SK-N-SH treated with all-trans-retinoic acid at 6 μM for 48 hours (cell line): Measurements from ENCODE around the gene POP4.

Experiments used
- ATAC-seq: fragments of 200-7000 bp; cut with Tn5 transposase; 3 replicates; pipeline ENCODE4 v1.9.1; 2020; ENCODE audit warnings: mild to moderate bottlenecking, moderate library complexity
- ARNTL ChIP-seq: fragments of 450-650 bp; formaldehyde crosslinking; IDR thresholded peaks from 2 replicates; pipeline ENCODE4 v1.5.0; 2020; ENCODE audit warnings: low read depth, mild to moderate bottlenecking, moderate library complexity, borderline replicate concordance
- BACH2 ChIP-seq: fragments of 250-450 bp; sonication (Bioruptor Pico); IDR thresholded peaks from 2 replicates; pipeline ENCODE4 v1.9.0; 2021; ENCODE audit warnings: mild to moderate bottlenecking, borderline replicate concordance
- CREB5 ChIP-seq: fragments of 250-450 bp; sonication (Bioruptor Pico); IDR thresholded peaks from 2 replicates; pipeline ENCODE4 v1.5.1; 2020; ENCODE audit warnings: low read depth, mild to moderate bottlenecking, moderate library complexity
- CSDC2 ChIP-seq: fragments of 250-450 bp; sonication (Bioruptor Pico); IDR thresholded peaks from 2 replicates; pipeline ENCODE4 v1.5.0; 2020; ENCODE audit warnings: mild to moderate bottlenecking, moderate library complexity
- ESRRG ChIP-seq: fragments of 250-450 bp; sonication (Bioruptor Pico); IDR thresholded peaks from 2 replicates; pipeline ENCODE4 v1.6.1; 2021; ENCODE audit warnings: mild to moderate bottlenecking
- GLIS3 ChIP-seq: fragments of 250-450 bp; sonication (Bioruptor Pico); IDR thresholded peaks from 2 replicates; pipeline ENCODE4 v1.5.0; 2020; ENCODE audit warnings: mild to moderate bottlenecking, moderate library complexity
- ISL1 ChIP-seq: fragments of 250-450 bp; sonication (Bioruptor Pico); IDR thresholded peaks from 2 replicates; pipeline ENCODE4 v2.1.2; 2022; ENCODE audit warnings: mild to moderate bottlenecking, moderate library complexity
- OSR1 ChIP-seq: fragments of 250-450 bp; sonication (Bioruptor Pico); IDR thresholded peaks from 2 replicates; pipeline ENCODE4 v1.8.0; 2022; ENCODE audit warnings: moderate library complexity, mild to moderate bottlenecking, inconsistent platforms
- PATZ1 ChIP-seq: fragments of 250-450 bp; sonication (Bioruptor Pico); IDR thresholded peaks from 2 replicates; pipeline ENCODE4 v1.8.0; 2020; ENCODE audit warnings: mild to moderate bottlenecking, moderate library complexity, borderline replicate concordance
- POU6F1 ChIP-seq: fragments of 250-450 bp; sonication (Bioruptor Pico); IDR thresholded peaks from 2 replicates; pipeline ENCODE4 v1.8.0; 2021; ENCODE audit warnings: low read depth, mild to moderate bottlenecking, moderate library complexity, borderline replicate concordance
- PPARA ChIP-seq: fragments of 250-450 bp; sonication (Bioruptor Pico); IDR thresholded peaks from 2 replicates; pipeline ENCODE4 v1.5.0; 2020; ENCODE audit warnings: mild to moderate bottlenecking, borderline replicate concordance
- RARB ChIP-seq: fragments of 250-450 bp; sonication (Bioruptor Pico); IDR thresholded peaks from 2 replicates; pipeline ENCODE4 v1.8.0; 2021; ENCODE audit warnings: mild to moderate bottlenecking, moderate library complexity
- SNAI2 ChIP-seq: fragments of 250-450 bp; sonication (Bioruptor Pico); IDR thresholded peaks from 2 replicates; pipeline ENCODE4 v1.5.0; 2020; ENCODE audit warnings: mild to moderate bottlenecking, moderate library complexity
- TCF4 ChIP-seq: fragments of 250-450 bp; sonication (Bioruptor Pico); IDR thresholded peaks from 2 replicates; pipeline ENCODE4 v1.8.0; 2021; ENCODE audit warnings: mild to moderate bottlenecking, moderate library complexity, borderline replicate concordance
- TOX ChIP-seq: fragments of 250-450 bp; sonication (Bioruptor Pico); IDR thresholded peaks from 2 replicates; pipeline ENCODE4 v1.8.0; 2021; ENCODE audit warnings: mild to moderate bottlenecking, moderate library complexity, borderline replicate concordance
- TSHZ2 ChIP-seq: fragments of 250-450 bp; sonication (Bioruptor Pico); IDR thresholded peaks from 2 replicates; pipeline ENCODE4 v1.5.0; 2020; ENCODE audit warnings: mild to moderate bottlenecking, moderate library complexity
- ZC3H10 ChIP-seq: fragments of 250-450 bp; sonication (Bioruptor Pico); IDR thresholded peaks from 2 replicates; pipeline ENCODE4 v1.5.1; 2021; ENCODE audit warnings: mild to moderate bottlenecking, moderate library complexity
- ZFP3 ChIP-seq: fragments of 250-450 bp; sonication (Bioruptor Pico); IDR thresholded peaks from 2 replicates; pipeline ENCODE4 v1.5.0; 2020; ENCODE audit warnings: mild to moderate bottlenecking, moderate library complexity
- ZFP30 ChIP-seq: fragments of 450-650 bp; formaldehyde crosslinking; IDR thresholded peaks from 2 replicates; pipeline ENCODE4 v1.5.0; 2022; ENCODE audit warnings: mild to moderate bottlenecking, moderate library complexity
- ZNF70 ChIP-seq: fragments of 450-650 bp; formaldehyde crosslinking; IDR thresholded peaks from 2 replicates; pipeline ENCODE4 v1.5.0; 2020; ENCODE audit warnings: mild to moderate bottlenecking, moderate library complexity
- ZNF8 ChIP-seq: fragments of 450-650 bp; formaldehyde crosslinking; IDR thresholded peaks from 2 replicates; pipeline ENCODE4 v1.5.0; 2020; ENCODE audit warnings: mild to moderate bottlenecking, moderate library complexity

POP4 gene

GRCh38 chr19:29617366-29618266 is 11.5 kb downstream of the POP4 start (continued):
- no peak for TF ChIP-seq CREB5 (CRISPR knock-in tag)
- no peak for TF ChIP-seq RARB (CRISPR knock-in tag)
- TF ChIP-seq TCF4 (CRISPR knock-in tag), result no peak
- no peak for TF ChIP-seq ESRRG

- TF ChIP-seq BACH2 (CRISPR knock-in tag) (no peak), TCF4 (CRISPR knock-in tag) (no peak), ARNTL (no peak), POU6F1 (no peak), ESRRG (no peak), PATZ1 (CRISPR knock-in tag) (no peak), ZNF70 (CRISPR knock-in tag) (no peak), GLIS3 (CRISPR knock-in tag) (no peak), RARB (CRISPR knock-in tag) (no peak), TSHZ2 (CRISPR knock-in tag) (no peak), PPARA (CRISPR knock-in tag) (no peak), ZFP3 (CRISPR knock-in tag) (no peak), ISL1 (CRISPR knock-in tag) (no peak), SNAI2 (CRISPR knock-in tag) (no peak), CSDC2 (no peak), CREB5 (CRISPR knock-in tag) (no peak), OSR1 (CRISPR knock-in tag) (no peak), ZNF8 (CRISPR knock-in tag) (no peak), ZC3H10 (CRISPR knock-in tag) (no peak), ZFP30 (no peak)
- TF ChIP-seq, all 23 proteins: peak for 0
- ATAC-seq, result no peak
Measured at GRCh38 chr19:29618434-29618833, 12.4 kb downstream of the POP4 start.

GRCh38 chr19:29618871-29619270 is 12.8 kb downstream of the POP4 start:
- no peak for TF ChIP-seq ESRRG
- no peak for TF ChIP-seq GLIS3 (CRISPR knock-in tag)
- no peak for TF ChIP-seq SNAI2 (CRISPR knock-in tag)
- TF ChIP-seq TOX, result no peak
- no peak for TF ChIP-seq ZNF8 (CRISPR knock-in tag)
- TF ChIP-seq TSHZ2 (CRISPR knock-in tag), result no peak
- no peak for TF ChIP-seq PPARA (CRISPR knock-in tag)
- TF ChIP-seq ISL1 (CRISPR knock-in tag), result no peak
- no peak for TF ChIP-seq TCF4 (CRISPR knock-in tag)
- ATAC-seq, result no peak
